Ishikawa (cell line): ENCODE results near the gene SH3GL1.

Experiments
- CREB1 ChIP-seq: IDR thresholded peaks from 2 replicates; pipeline ENCODE4 v1.6.1; 2012; ENCODE audit warnings: low read depth
- EP300 ChIP-seq: IDR thresholded peaks from 2 replicates; pipeline ENCODE4 v1.6.1; 2012; ENCODE audit warnings: borderline replicate concordance
- TAF1 ChIP-seq: IDR thresholded peaks from 2 replicates; pipeline ENCODE4 v1.6.1; 2012; ENCODE audit warnings: low read depth, mild to moderate bottlenecking
- YY1 ChIP-seq: IDR thresholded peaks from 2 replicates; pipeline ENCODE4 v1.6.1; 2012; ENCODE audit warnings: low read depth

DNA sequence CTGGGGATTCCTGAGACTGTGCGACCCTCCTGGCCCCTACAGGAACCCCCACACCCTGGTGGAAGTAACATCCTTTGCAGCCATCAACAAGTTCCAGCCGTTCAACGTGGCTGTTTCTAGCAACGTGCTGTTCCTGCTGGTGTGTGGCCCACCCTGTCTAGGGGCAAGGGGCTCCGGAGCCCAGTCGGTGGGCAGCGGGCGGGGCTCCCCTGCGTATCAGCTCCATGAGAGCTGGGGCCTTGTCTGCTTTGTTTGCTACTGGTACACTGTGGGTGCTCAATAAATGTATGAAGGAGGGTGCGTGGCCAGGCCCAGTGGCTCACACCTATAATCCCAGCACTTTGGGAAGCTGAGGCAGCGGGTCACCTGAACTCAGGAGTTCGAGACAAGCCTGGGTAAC, 46.1 kb downstream of the SH3GL1 start:
- no peak for TF ChIP-seq TAF1
- TF ChIP-seq YY1 = no peak
- no peak for TF ChIP-seq EP300
- TF ChIP-seq CREB1 = no peak
